VCaP (cell line): Measurements from ENCODE around the gene SEC22A.
A peak's percentile ranks its signal among the peaks of the same experiment; 100 is the strongest.

Experiments used
- H3K27ac ChIP-seq: fragments of 450-650 bp; 2 replicates; pipeline ENCODE4 v1.5.1; 2017
- CTCF ChIP-seq: fragments of 450-650 bp; conservative IDR thresholded peaks from 2 replicates; pipeline ENCODE4 v1.5.1; 2017; ENCODE audit warnings: mild to moderate bottlenecking, moderate library complexity

Gene SEC22A

GRCh38 chr3:123165163-123165562 lies 36.6 kb upstream of the SEC22A start:
- TF ChIP-seq CTCF, result no peak
- H3K27ac ChIP-seq, result no peak overlapping the region

- no peak for TF ChIP-seq CTCF
Observed at GRCh38 chr3:123167686-123168085, 34.1 kb upstream of the SEC22A start.

DNA sequence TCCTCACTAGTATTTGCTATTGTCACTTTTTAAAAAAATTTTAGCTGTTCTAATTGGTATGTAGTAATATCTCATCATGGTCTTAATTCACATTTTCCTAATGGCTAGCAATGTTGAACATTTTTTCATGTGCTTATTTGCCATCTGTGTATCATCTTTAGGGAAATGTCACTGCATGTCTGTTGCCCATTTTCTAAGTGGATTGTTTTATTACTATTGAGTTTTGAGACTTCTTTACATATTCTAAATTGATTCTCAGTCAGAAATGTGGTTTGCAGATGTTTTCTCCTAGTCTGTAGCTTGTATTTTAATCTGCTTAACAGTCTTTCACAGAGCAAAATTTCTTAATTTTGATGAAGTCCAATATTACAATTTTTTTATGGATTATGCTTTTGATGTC lies 33.6 kb upstream of the SEC22A start:
- H3K27ac ChIP-seq, result no peak overlapping the region

More at GRCh38 chr3:123167686-123168085, 34.1 kb upstream of the SEC22A start:
- H3K27ac ChIP-seq, result no peak overlapping the region

DNA sequence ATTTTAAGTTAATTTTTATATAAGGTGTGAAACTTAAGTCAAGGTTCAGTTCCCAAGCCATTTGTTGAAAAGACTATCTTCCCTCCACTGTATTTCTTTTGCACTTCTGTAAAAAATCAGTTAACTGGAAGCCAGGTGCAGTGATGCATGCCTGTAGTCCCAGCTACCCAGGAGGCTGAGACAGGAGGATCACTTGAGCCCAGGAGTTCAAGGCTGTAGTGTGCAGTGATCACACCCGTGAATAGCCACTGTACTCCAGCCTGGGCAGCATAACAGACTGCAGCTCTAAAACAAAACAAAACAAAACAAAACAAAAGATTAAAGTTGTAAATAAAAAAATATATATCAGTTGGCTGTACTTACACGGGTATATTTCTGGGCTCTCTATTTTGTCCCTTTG lies 33.1 kb upstream of the SEC22A start:
- TF ChIP-seq CTCF, result no peak
- H3K27ac ChIP-seq, result no peak overlapping the region

More for the DNA sequence above, 33.6 kb upstream of the SEC22A start:
- TF ChIP-seq CTCF, result no peak

- 0 out of 2 replicates have a peak overlapping the region, but pooled peaks have one; percentile 19 for H3K27ac ChIP-seq
Observed at GRCh38 chr3:123169492-123169929, 32.2 kb upstream of the SEC22A start.

GRCh38 chr3:123169930-123170329 lies 31.8 kb upstream of the SEC22A start:
- 0 out of 2 replicates have a peak overlapping the region, but pooled peaks have one; percentile 19 for H3K27ac ChIP-seq
- no peak for TF ChIP-seq CTCF

More at GRCh38 chr3:123169492-123169929, 32.2 kb upstream of the SEC22A start:
- no peak for TF ChIP-seq CTCF

GRCh38 chr3:123180791-123181190 lies 21.0 kb upstream of the SEC22A start:
- no peak for TF ChIP-seq CTCF
- H3K27ac ChIP-seq, result no peak overlapping the region

DNA sequence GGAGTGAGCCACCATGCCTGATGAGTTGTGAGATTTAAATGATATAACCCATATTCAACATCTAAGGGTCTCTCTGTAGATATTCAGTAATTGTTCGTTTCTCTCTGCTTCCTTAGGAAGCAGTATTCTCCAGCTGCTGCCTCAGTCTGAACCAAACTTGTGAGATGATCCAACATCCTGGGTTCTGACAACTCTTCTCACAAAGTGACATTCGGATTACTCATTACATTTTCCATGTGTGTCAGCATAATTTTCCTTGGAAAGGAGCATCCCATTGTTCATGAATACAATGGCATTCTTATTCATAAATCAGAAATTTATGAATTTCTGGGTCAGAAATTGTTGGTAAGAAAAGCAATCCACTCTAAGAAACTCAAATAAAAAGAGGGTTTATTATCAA lies 15.0 kb upstream of the SEC22A start:
- no peak overlapping the region for H3K27ac ChIP-seq
- no peak for TF ChIP-seq CTCF
